ENCODE data around the gene GANAB.

GRCh38 chr11:62676698-62677097 is 30.3 kb upstream of the GANAB start:
- TF ChIP-seq, protein P1, sequence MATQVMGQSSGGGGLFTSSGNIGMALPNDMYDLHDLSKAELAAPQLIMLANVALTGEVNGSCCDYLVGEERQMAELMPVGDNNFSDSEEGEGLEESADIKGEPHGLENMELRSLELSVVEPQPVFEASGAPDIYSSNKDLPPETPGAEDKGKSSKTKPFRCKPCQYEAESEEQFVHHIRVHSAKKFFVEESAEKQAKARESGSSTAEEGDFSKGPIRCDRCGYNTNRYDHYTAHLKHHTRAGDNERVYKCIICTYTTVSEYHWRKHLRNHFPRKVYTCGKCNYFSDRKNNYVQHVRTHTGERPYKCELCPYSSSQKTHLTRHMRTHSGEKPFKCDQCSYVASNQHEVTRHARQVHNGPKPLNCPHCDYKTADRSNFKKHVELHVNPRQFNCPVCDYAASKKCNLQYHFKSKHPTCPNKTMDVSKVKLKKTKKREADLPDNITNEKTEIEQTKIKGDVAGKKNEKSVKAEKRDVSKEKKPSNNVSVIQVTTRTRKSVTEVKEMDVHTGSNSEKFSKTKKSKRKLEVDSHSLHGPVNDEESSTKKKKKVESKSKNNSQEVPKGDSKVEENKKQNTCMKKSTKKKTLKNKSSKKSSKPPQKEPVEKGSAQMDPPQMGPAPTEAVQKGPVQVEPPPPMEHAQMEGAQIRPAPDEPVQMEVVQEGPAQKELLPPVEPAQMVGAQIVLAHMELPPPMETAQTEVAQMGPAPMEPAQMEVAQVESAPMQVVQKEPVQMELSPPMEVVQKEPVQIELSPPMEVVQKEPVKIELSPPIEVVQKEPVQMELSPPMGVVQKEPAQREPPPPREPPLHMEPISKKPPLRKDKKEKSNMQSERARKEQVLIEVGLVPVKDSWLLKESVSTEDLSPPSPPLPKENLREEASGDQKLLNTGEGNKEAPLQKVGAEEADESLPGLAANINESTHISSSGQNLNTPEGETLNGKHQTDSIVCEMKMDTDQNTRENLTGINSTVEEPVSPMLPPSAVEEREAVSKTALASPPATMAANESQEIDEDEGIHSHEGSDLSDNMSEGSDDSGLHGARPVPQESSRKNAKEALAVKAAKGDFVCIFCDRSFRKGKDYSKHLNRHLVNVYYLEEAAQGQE (IDR thresholded peaks at IDR 0.05): no peak
- no peak for TF ChIP-seq CTCF (IDR thresholded peaks at IDR 0.05; ENCODE audit: low read depth, low read length, missing input control)
- TF ChIP-seq, protein P2, sequence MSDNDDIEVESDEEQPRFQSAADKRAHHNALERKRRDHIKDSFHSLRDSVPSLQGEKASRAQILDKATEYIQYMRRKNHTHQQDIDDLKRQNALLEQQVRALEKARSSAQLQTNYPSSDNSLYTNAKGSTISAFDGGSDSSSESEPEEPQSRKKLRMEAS (IDR thresholded peaks at IDR 0.05): no peak
- no peak for TF ChIP-seq SP1 (IDR thresholded peaks at IDR 0.05)
- no peak for TF ChIP-seq YY1 (IDR thresholded peaks at IDR 0.05)
- no peak for TF ChIP-seq HNF4A (conservative IDR thresholded peaks at IDR 0.05)
- TF ChIP-seq, protein P3, sequence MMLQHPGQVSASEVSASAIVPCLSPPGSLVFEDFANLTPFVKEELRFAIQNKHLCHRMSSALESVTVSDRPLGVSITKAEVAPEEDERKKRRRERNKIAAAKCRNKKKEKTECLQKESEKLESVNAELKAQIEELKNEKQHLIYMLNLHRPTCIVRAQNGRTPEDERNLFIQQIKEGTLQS (IDR thresholded peaks at IDR 0.05): no peak
- no peak for TF ChIP-seq TAF1 (conservative IDR thresholded peaks at IDR 0.05)
- no peak for TF ChIP-seq RXRA (IDR thresholded peaks at IDR 0.05)
- no peak for TF ChIP-seq JUND (IDR thresholded peaks at IDR 0.05)
- TF ChIP-seq, protein P4, sequence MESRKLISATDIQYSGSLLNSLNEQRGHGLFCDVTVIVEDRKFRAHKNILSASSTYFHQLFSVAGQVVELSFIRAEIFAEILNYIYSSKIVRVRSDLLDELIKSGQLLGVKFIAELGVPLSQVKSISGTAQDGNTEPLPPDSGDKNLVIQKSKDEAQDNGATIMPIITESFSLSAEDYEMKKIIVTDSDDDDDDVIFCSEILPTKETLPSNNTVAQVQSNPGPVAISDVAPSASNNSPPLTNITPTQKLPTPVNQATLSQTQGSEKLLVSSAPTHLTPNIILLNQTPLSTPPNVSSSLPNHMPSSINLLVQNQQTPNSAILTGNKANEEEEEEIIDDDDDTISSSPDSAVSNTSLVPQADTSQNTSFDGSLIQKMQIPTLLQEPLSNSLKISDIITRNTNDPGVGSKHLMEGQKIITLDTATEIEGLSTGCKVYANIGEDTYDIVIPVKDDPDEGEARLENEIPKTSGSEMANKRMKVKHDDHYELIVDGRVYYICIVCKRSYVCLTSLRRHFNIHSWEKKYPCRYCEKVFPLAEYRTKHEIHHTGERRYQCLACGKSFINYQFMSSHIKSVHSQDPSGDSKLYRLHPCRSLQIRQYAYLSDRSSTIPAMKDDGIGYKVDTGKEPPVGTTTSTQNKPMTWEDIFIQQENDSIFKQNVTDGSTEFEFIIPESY (IDR thresholded peaks at IDR 0.05): no peak
- no peak for TF ChIP-seq HNF4G (IDR thresholded peaks at IDR 0.05)
